HepG2 (cell line): ENCODE results near the gene BRPF1. TPM values are rescaled to one million over a fixed set of nuclear protein-coding genes. Genes with fewer than 3 reads are reported as not detected.

Experiments
- ATAC-seq: fragments of 200-7000 bp; cut with Tn5 transposase; 3 replicates; pipeline ENCODE4 v1.9.1; 2020; ENCODE audit warnings: mild to moderate bottlenecking, moderate library complexity
- BruUV-seq: library from RNA; stranded (reverse); fragments of 400-500 nt; replicated peaks from 2 replicates; lab custom pipeline; 2021; lab: Mats Ljungman, UMichigan
- CTCF ChIA-PET: fragments of 300-600 bp; formaldehyde crosslinking; extraction: SDS; loops from one replicate; lab custom pipeline; 2021; ENCODE audit warnings: low total read pairs, inconsistent platforms, low intra/inter-chr PET ratio; lab: Yijun Ruan, JAX
- POLR2A ChIA-PET: fragments of 350-600 bp; sonication (Branson Sonifier 250); formaldehyde crosslinking; loops from one replicate; lab custom pipeline; 2020; ENCODE audit warnings: antibody characterized with exemption, inconsistent platforms; lab: Yijun Ruan, JAX
- DNase-seq: peaks from one replicate; pipeline ENCODE4 v3.0.0-alpha.2; 2015; ENCODE audit warnings: low spot score
- FAIRE-seq: peaks from 3 replicates; lab custom pipeline; 2011; peaks lifted over from hg19 to GRCh38; lab: Jason Lieb, UNC
- H2AFZ ChIP-seq: one replicate; pipeline ENCODE4 v1.6.1; 2011; ENCODE audit warnings: low read length, inconsistent platforms
- H3K27ac ChIP-seq: fragments of 300-600 bp; 3 replicates; pipeline ENCODE4 v1.8.0; 2011; ENCODE audit warnings: mixed run types, mild to moderate bottlenecking, mixed read lengths, low read length, inconsistent platforms; ENCODE audit not compliant: insufficient read depth; ENCODE audit errors: extremely low read length
- H3K27me3 ChIP-seq, 2 experiments: fragments of 200-600 bp in 1 of 2; 2 replicates in 1 of 2; 3 replicates in 1 of 2; pipeline versions ENCODE4 v1.6.0 to v1.8.0; 2011; ENCODE audit warnings: low read length in 2 of 2, mild to moderate bottlenecking in 2 of 2, moderate library complexity in 2 of 2, inconsistent platforms in 1 of 2; ENCODE audit not compliant: insufficient read depth in 2 of 2, control insufficient read depth in 1 of 2
- H3K36me3 ChIP-seq, 2 experiments: fragments of 200-600 bp in 1 of 2; replicated peaks in 1 of 2; 2 replicates in 1 of 2; 3 replicates in 1 of 2; pipeline versions ENCODE4 v1.5.1 to v1.8.0; 2011; ENCODE audit warnings: low read length in 2 of 2, inconsistent platforms in 1 of 2; ENCODE audit not compliant: insufficient read depth in 2 of 2, control insufficient read depth in 1 of 2
- H3K4me1 ChIP-seq: 2 replicates; pipeline ENCODE4 v1.5.1; 2012; ENCODE audit warnings: low read length, inconsistent platforms; ENCODE audit not compliant: insufficient read depth
- H3K4me2 ChIP-seq: 2 replicates; pipeline ENCODE4 v1.6.0; 2011; ENCODE audit warnings: low read depth, low read length, inconsistent platforms
- H3K4me3 ChIP-seq, 3 experiments: fragments of 200-600 bp in 1 of 3; sonication (generic), shearing (Covaris generic) in 1 of 3; replicated peaks in 1 of 3; 2 replicates each; pipeline ENCODE4 v1.5.1; 2011 to 2016; ENCODE audit warnings: low read length in 3 of 3, inconsistent platforms in 2 of 3, low read depth in 2 of 3, mild to moderate bottlenecking in 2 of 3, control low read depth in 1 of 3, mixed read lengths in 1 of 3; ENCODE audit not compliant: insufficient read depth in 1 of 3
- H3K79me2 ChIP-seq: one replicate; pipeline ENCODE4 v1.6.1; 2011; ENCODE audit warnings: low read length, inconsistent platforms; ENCODE audit not compliant: insufficient read depth
- H3K9ac ChIP-seq: 2 replicates; pipeline ENCODE4 v1.6.0; 2011; ENCODE audit warnings: mild to moderate bottlenecking, low read depth, low read length, inconsistent platforms; ENCODE audit not compliant: insufficient read depth
- H3K9me3 ChIP-seq: 2 replicates; pipeline ENCODE4 v1.5.1; 2012; ENCODE audit warnings: mild to moderate bottlenecking, low read length
- H4K20me1 ChIP-seq: 2 replicates; pipeline ENCODE4 v1.6.0; 2011; ENCODE audit warnings: inconsistent platforms, mild to moderate bottlenecking, low read length, moderate library complexity; ENCODE audit not compliant: insufficient read depth
- KLF11 ChIP-seq: IDR thresholded peaks from 2 replicates; pipeline ENCODE4 v1.6.1; 2016; ENCODE audit warnings: missing compliant biosample characterization
- NFIB ChIP-seq: sonication (generic); formaldehyde crosslinking; IDR thresholded peaks from 2 replicates; pipeline ENCODE4 v1.9.0; 2021; ENCODE audit warnings: missing genetic modification reagents, mild to moderate bottlenecking, borderline replicate concordance
- NKX3-1 ChIP-seq: sonication (generic); formaldehyde crosslinking; IDR thresholded peaks from 2 replicates; pipeline ENCODE4 v1.5.0; 2020; ENCODE audit warnings: missing genetic modification reagents
- SNAPC4 ChIP-seq: sonication (generic); formaldehyde crosslinking; IDR thresholded peaks from 2 replicates; pipeline ENCODE4 v1.4.0; 2020; ENCODE audit warnings: mild to moderate bottlenecking, missing genetic modification reagents
- SUZ12 ChIP-seq: fragments of 150-350 bp; IDR thresholded peaks from 2 replicates; pipeline ENCODE4 v1.6.1; 2014; ENCODE audit warnings: low read depth, low read length
- WGBS: methylation state at CpG from one replicate; pipeline ENCODE4 v1.1.6; 2017; ENCODE audit warnings: low lambda C conversion rate; 5-methylcytosine and 5-hydroxymethylcytosine counted together
- in situ Hi-C: cut with HindIII; loops from 2 replicates; pipeline ENCODE4 v1.10.0; 2017; ENCODE audit warnings: low pct_unique_long_range_greater_than_20kb; ENCODE audit not compliant: extremely low pct_ligation_motif_present
- intact Hi-C: fragments of 100-400 bp; cut with micrococcal nuclease; formaldehyde crosslinking; loops from one replicate; pipeline ENCODE4 v1.10.0; 2022; ENCODE audit not compliant: unreplicated experiment
- polyA plus RNA-seq, 8 experiments: library from polyadenylated mRNA; depleted of rRNA in 3 of 8; stranded (reverse) in 7 of 8; unstranded in 1 of 8; fragments of >200 nt; fragmentation: Illumina TruSeq in 4 of 8; extraction: Trizol in 4 of 8; gene quantifications; 2 replicates each; pipeline versions ENCODE4 v1.2.1 to v1.2.3, GENCODE V29; 2011 to 2016; ENCODE audit warnings: low read depth in 4 of 8, missing spikeins in 1 of 8, mixed read lengths in 1 of 8; ENCODE audit not compliant: insufficient read depth in 1 of 8
- total RNA-seq, 5 experiments: library from RNA; depleted of rRNA; stranded (reverse); fragments of >200 nt; fragmentation: Illumina TruSeq; extraction: Trizol; gene quantifications; 2 replicates each; pipeline ENCODE4 v1.2.3, GENCODE V29; 2016; ENCODE audit warnings: low read depth in 1 of 5
- TF ChIP-seq, protein P1 (sequence below): sonication (generic); formaldehyde crosslinking; IDR thresholded peaks from 2 replicates; pipeline ENCODE4 v1.5.0; 2020; ENCODE audit warnings: missing genetic modification reagents
- TF ChIP-seq, protein P2 (sequence below): sonication (generic); formaldehyde crosslinking; IDR thresholded peaks from 2 replicates; pipeline ENCODE4 v1.4.0; 2020; ENCODE audit warnings: missing genetic modification reagents; ENCODE audit errors: not compliant biosample characterization

Gene BRPF1
- total and polyA plus RNA-seq, 2 of the 13 experiments (the other 11 are each of a cell fraction or from before 2014, with no cell fraction given) = 7.3 to 10.0 TPM

- 97% methylated on average over 5 of the region's 5 CpGs for WGBS
- Histone ChIP-seq H3K4me3 (no peak overlapping the region), H3K4me2 (no peak overlapping the region), H3K27me3 (no peaks in the 10 kb centered on the region), H3K27ac (no peak overlapping the region), H3K9me3 (no peaks in the 10 kb centered on the region), H3K9ac (no peak overlapping the region), H4K20me1 (no peaks in the 10 kb centered on the region), H2AFZ (no peak overlapping the region), H3K36me3 (peaks cover 11 to 24% of the 10 kb centered on the region in 2 experiments; a peak in 3 of 5 replicates), H3K4me1 (no peaks in the 10 kb centered on the region), H3K79me2 (no peaks in the 10 kb centered on the region)
- no TSS peak for BruUV-seq
- intact Hi-C loops (no loop called here), in situ Hi-C loops (no loop called here)
- TF ChIP-seq NKX3-1 (CRISPR knock-in tag) = no peak
- no peak for TF ChIP-seq KLF11
- TF ChIP-seq NFIB (CRISPR knock-in tag) = no peak
- no peak for TF ChIP-seq SUZ12
- no peak for TF ChIP-seq SNAPC4 (CRISPR knock-in tag)
- TF ChIP-seq, protein P1, sequence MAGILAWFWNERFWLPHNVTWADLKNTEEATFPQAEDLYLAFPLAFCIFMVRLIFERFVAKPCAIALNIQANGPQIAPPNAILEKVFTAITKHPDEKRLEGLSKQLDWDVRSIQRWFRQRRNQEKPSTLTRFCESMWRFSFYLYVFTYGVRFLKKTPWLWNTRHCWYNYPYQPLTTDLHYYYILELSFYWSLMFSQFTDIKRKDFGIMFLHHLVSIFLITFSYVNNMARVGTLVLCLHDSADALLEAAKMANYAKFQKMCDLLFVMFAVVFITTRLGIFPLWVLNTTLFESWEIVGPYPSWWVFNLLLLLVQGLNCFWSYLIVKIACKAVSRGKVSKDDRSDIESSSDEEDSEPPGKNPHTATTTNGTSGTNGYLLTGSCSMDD (CRISPR knock-in tag) = no peak
- TF ChIP-seq, protein P2, sequence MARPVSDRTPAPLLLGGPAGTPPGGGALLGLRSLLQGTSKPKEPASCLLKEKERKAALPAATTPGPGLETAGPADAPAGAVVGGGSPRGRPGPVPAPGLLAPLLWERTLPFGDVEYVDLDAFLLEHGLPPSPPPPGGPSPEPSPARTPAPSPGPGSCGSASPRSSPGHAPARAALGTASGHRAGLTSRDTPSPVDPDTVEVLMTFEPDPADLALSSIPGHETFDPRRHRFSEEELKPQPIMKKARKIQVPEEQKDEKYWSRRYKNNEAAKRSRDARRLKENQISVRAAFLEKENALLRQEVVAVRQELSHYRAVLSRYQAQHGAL (CRISPR knock-in tag) = no peak
- CTCF ChIA-PET = no interaction called here
- FAIRE-seq = no peak
- POLR2A ChIA-PET = no interaction called here
- DNase-seq = no peak
- ATAC-seq = no peak
Observed at GRCh38 chr3:9696480-9697220, 34.9 kb upstream of the BRPF1 start.
